ENCODE data around the gene HLA-DQB1. TPM values are rescaled to one million over a fixed set of nuclear protein-coding genes. Genes with fewer than 3 reads are reported as not detected.

The HLA-DQB1 gene
- total RNA-seq, 2 experiments from 2014 or later = 21.5 to 21.7 TPM

DNA sequence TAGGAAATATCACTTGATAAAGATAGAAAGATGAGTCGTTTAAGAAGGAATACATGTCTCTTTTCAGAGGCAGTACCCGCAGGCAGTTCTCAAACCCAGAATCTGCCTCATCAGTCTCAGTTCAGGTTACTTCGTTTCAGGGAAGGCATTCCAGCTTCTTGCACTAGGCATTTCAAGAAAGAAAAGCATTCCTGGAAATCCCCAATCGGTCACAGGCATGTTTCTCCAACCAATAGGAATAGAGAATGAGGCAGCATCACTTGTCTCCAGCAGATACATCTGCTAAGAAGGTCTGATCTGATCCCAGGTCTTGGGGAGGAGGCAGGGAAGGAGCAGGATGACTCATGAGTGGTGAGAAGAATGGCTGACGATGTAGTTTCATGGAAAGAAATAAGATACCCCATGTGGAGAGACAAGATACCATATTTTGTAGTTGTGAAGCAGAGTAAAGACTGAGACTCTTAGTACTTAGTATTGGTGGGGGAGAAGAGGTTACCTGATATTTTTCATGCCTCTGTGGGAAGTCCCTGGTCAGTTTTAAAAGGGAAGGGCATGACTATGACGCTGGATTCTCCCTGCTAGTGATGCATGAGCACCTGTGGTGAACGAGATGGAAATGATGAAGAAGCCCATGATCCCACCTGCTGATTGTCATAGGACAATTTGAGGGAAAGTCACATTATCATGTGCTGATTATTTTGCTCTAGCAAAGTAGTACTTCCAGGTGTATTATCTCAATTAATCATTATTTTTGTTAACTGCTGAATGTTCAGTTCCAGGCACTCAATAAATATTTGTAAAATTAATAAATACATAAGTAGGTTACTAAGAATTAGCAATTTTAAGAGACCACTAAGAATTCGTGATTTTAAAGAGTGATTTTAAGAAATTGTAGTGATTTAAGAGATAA, 56.5 kb downstream of the HLA-DQB1 start:
- ChIA-PET CTCF (interaction anchor here (1.3 kb wide), 1 partner anchor 13 kb away, joined by 5 read pairs; no protein-coding TSS in a partner anchor), POLR2A (no interaction called here)
- no peaks in the 10 kb centered on the region for H3K27me3 ChIP-seq (ENCODE audit: control insufficient read depth in 1 of 2, insufficient read depth in 2 of 2, low read length in 2 of 2)
- TF ChIP-seq, protein P1, sequence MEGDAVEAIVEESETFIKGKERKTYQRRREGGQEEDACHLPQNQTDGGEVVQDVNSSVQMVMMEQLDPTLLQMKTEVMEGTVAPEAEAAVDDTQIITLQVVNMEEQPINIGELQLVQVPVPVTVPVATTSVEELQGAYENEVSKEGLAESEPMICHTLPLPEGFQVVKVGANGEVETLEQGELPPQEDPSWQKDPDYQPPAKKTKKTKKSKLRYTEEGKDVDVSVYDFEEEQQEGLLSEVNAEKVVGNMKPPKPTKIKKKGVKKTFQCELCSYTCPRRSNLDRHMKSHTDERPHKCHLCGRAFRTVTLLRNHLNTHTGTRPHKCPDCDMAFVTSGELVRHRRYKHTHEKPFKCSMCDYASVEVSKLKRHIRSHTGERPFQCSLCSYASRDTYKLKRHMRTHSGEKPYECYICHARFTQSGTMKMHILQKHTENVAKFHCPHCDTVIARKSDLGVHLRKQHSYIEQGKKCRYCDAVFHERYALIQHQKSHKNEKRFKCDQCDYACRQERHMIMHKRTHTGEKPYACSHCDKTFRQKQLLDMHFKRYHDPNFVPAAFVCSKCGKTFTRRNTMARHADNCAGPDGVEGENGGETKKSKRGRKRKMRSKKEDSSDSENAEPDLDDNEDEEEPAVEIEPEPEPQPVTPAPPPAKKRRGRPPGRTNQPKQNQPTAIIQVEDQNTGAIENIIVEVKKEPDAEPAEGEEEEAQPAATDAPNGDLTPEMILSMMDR (IDR thresholded peaks at IDR 0.05) = no peak
- Mint-ChIP-seq H3K27ac (no peak overlapping the region), H3K9me3 (no peaks in the 10 kb centered on the region), H3K4me3 (no peak overlapping the region), H3K4me1 (ENCODE audit: low read depth) (no peaks in the 10 kb centered on the region), H3K27me3 (no peaks in the 10 kb centered on the region), H3K36me3 (ENCODE audit: low read depth) (no peaks in the 10 kb centered on the region)
- intact Hi-C loops (cut with DNase I, micrococcal nuclease) = no loop called here
- peak overlapping the region; percentile 29 to 92 for H3K27ac ChIP-seq (ENCODE audit: low read depth in 1 of 2, low read length in 2 of 2)
- DNase-seq (peak in 10 of 14 experiments; percentile 3 to 96 (median 22)), ATAC-seq (ENCODE audit: poor library complexity) (peak; percentile 98)
- no peaks in the 10 kb centered on the region for H3K9me3 ChIP-seq (ENCODE audit: control insufficient read depth in 1 of 2, insufficient read depth in 1 of 2, low read length in 2 of 2)
- H3K4me3 ChIP-seq (ENCODE audit: low read length) = peak overlapping the region; percentile 39
- H3K4me1 ChIP-seq (ENCODE audit: insufficient read depth, low read length) = peaks cover 7% of the 10 kb centered on the region
- H3K36me3 ChIP-seq (ENCODE audit: insufficient read depth, low read length) = no peaks in the 10 kb centered on the region

Other genes with a start within 250 kb of the HLA-DQB1 start
- 10 to 100 TPM; 50.3 to 51.0 TPM for gene HLA-DRA, start 226.8 kb downstream of the HLA-DQB1 start, total RNA-seq
- gene HLA-DRB5, start 136.4 kb downstream of the HLA-DQB1 start, total RNA-seq = 10 to 100 TPM; 12.5 to 12.6 TPM
- gene HLA-DRB1, start 76.8 kb downstream of the HLA-DQB1 start, total RNA-seq = 10 to 100 TPM; 31.3 to 33.6 TPM
- gene HLA-DQA1, start 29.3 kb downstream of the HLA-DQB1 start, total RNA-seq = 1 to 10 TPM; 5.9 to 6.9 TPM
- gene HLA-DQA2, start 74.7 kb upstream of the HLA-DQB1 start, total RNA-seq = 1 to 10 TPM in 1 of 2 experiments, under 1 TPM in 1; 0.71 to 1.1 TPM
- 1 to 10 TPM; 1.3 to 2.2 TPM for gene HLA-DQB2, start 96.9 kb upstream of the HLA-DQB1 start, total RNA-seq
- 1 to 10 TPM; 2.9 to 3.2 TPM for gene HLA-DOB, start 150.3 kb upstream of the HLA-DQB1 start, total RNA-seq
- 100 to 1,000 TPM; 165 to 171 TPM for gene TAP2, start 172.1 kb upstream of the HLA-DQB1 start, total RNA-seq
- gene PSMB8, start 177.4 kb upstream of the HLA-DQB1 start, total RNA-seq = 100 to 1,000 TPM; 120 to 121 TPM
- 10 to 100 TPM; 91.5 to 93.9 TPM for gene TAP1, start 187.0 kb upstream of the HLA-DQB1 start, total RNA-seq
- gene PSMB9, start 187.5 kb upstream of the HLA-DQB1 start, total RNA-seq = 10 to 100 TPM; 37.2 to 38.4 TPM

All from CD4-positive, alpha-beta T cell (primary cell).